Renal cortical epithelial cell (primary cell): Measurements from ENCODE around the gene SPRR2G. TPM values are rescaled to one million over a fixed set of nuclear protein-coding genes. Genes with fewer than 3 reads are reported as not detected.
"Not testable (repeated sequence)": the region's sequence is repeated elsewhere in the genome, so short reads cannot be mapped to it uniquely, and the experiment has no call there.

Experiments
- DNase-seq: peaks from one replicate; pipeline ENCODE4 v3.0.0-alpha.2; 2011; ENCODE audit warnings: low read depth
- total RNA-seq: library from RNA; depleted of rRNA; stranded (reverse); fragments of >200 nt; gene quantifications from 2 replicates; pipeline ENCODE4 v1.2.3, GENCODE V29; 2014

Gene SPRR2G
- total RNA-seq, 1 donor from 2014 or later = not detected

DNA sequence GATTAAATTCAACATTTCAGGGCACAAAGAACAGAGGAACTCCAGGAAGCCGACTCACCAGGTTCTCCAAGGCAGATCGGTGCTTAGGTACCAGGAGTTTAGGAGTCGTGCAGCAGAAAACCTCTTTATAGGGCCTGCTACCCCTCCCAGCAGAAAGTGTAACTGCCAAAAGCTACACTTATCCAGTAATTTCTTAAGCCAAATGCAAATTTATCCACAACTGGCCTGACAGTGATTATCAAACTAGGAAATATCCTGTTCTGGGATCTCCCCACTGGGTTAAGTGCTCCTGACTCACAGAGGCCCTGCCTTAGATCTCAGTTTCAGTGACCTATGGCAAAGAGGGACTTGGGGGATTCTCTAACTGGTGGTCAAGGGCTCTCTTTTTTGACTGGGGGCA lies 37.3 kb downstream of the SPRR2G start, which contains the start of gene SPRR2F:
SPRR2F (minus strand) TSS at position 101 of the 400 bp plus-strand sequence. CDS start 783 bp downstream, outside the sequence.
- DNase-seq = no peak

- not testable (repeated sequence) for DNase-seq
Observed at GRCh38 chr1:153112454-153112853, 38.2 kb downstream of the SPRR2G start.

DNA sequence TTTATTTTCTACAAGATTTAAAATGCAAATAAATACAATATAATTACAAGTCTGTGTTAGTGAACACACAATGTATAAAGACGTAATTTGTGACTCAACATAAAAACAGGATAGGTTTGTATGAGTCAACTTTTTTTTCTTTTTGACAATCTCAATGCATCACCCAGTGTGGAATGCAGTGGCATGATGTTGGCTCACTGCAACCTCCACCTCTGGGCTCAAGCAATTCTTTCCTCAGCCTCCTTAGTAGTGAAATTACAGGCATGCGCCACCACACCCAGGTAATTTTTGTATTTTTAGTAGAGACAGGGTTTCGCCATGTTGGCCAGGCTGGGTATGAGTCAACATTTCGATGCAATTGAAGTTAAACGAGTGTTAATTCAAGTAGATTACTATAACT lies 50.4 kb downstream of the SPRR2G start:
- DNase-seq = peak; percentile 66

Other genes with a start within 250 kb of the SPRR2G start
- 0.15 and 2.4 TPM in 2 replicates for gene IVL, start 242.3 kb downstream of the SPRR2G start, total RNA-seq
- gene SPRR5, start 203.7 kb downstream of the SPRR2G start, total RNA-seq = not detected in 2 replicates
- not detected in 2 replicates for gene SPRR4, start 180.2 kb downstream of the SPRR2G start, total RNA-seq
- not detected in 2 replicates for gene SPRR1A, start 166.8 kb downstream of the SPRR2G start, total RNA-seq
- gene SPRR3, start 149.1 kb downstream of the SPRR2G start, total RNA-seq = not detected in 2 replicates
- not detected in 2 replicates for gene SPRR1B, start 119.7 kb downstream of the SPRR2G start, total RNA-seq
- gene SPRR2D, start 109.8 kb downstream of the SPRR2G start, total RNA-seq = not detected in 2 replicates
- gene SPRR2A, start 93.4 kb downstream of the SPRR2G start, total RNA-seq = not detected in 2 replicates
- gene SPRR2B, start 79.3 kb downstream of the SPRR2G start, total RNA-seq = not detected in 2 replicates
- gene SPRR2E, start 56.4 kb downstream of the SPRR2G start, total RNA-seq = not detected in 2 replicates
- gene SPRR2F, start 37.4 kb downstream of the SPRR2G start, total RNA-seq = not detected in 2 replicates
- not detected in 2 replicates for gene LELP1, start 52.5 kb upstream of the SPRR2G start, total RNA-seq
- not detected in 2 replicates for gene PRR9, start 66.7 kb upstream of the SPRR2G start, total RNA-seq
- gene LORICRIN, start 108.8 kb upstream of the SPRR2G start, total RNA-seq = not detected in 2 replicates
- not detected in 2 replicates for gene PGLYRP3, start 162.1 kb upstream of the SPRR2G start, total RNA-seq
- gene PGLYRP4, start 198.0 kb upstream of the SPRR2G start, total RNA-seq = not detected in 2 replicates
- gene S100A9, start 207.0 kb upstream of the SPRR2G start, total RNA-seq = 0.70 and 25.0 TPM in 2 replicates
- not detected in 2 replicates for gene S100A12, start 224.7 kb upstream of the SPRR2G start, total RNA-seq
- gene S100A8, start 240.2 kb upstream of the SPRR2G start, total RNA-seq = not detected in 2 replicates